HepG2 (cell line): Measurements from ENCODE around the gene FRMPD3. TPM values are rescaled to one million over a fixed set of nuclear protein-coding genes. Genes with fewer than 3 reads are reported as not detected.

Experiments used
- ATAC-seq: fragments of 200-7000 bp; cut with Tn5 transposase; 3 replicates; pipeline ENCODE4 v1.9.1; 2020; ENCODE audit warnings: mild to moderate bottlenecking, moderate library complexity
- BruUV-seq: library from RNA; stranded (reverse); fragments of 400-500 nt; replicated peaks from 2 replicates; lab custom pipeline; 2021; lab: Mats Ljungman, UMichigan
- CTCF ChIA-PET: fragments of 300-600 bp; formaldehyde crosslinking; extraction: SDS; loops from one replicate; lab custom pipeline; 2021; ENCODE audit warnings: low total read pairs, inconsistent platforms, low intra/inter-chr PET ratio; lab: Yijun Ruan, JAX
- POLR2A ChIA-PET: fragments of 350-600 bp; sonication (Branson Sonifier 250); formaldehyde crosslinking; loops from one replicate; lab custom pipeline; 2020; ENCODE audit warnings: antibody characterized with exemption, inconsistent platforms; lab: Yijun Ruan, JAX
- DNase-seq: peaks from one replicate; pipeline ENCODE4 v3.0.0-alpha.2; 2015; ENCODE audit warnings: low spot score
- FAIRE-seq: peaks from 3 replicates; lab custom pipeline; 2011; peaks lifted over from hg19 to GRCh38; lab: Jason Lieb, UNC
- H2AFZ ChIP-seq: one replicate; pipeline ENCODE4 v1.6.1; 2011; ENCODE audit warnings: low read length, inconsistent platforms
- H3K27ac ChIP-seq: fragments of 300-600 bp; 3 replicates; pipeline ENCODE4 v1.8.0; 2011; ENCODE audit warnings: mixed run types, mild to moderate bottlenecking, mixed read lengths, low read length, inconsistent platforms; ENCODE audit not compliant: insufficient read depth; ENCODE audit errors: extremely low read length
- H3K27me3 ChIP-seq, 2 experiments: fragments of 200-600 bp in 1 of 2; 2 replicates in 1 of 2; 3 replicates in 1 of 2; pipeline versions ENCODE4 v1.6.0 to v1.8.0; 2011; ENCODE audit warnings: low read length in 2 of 2, mild to moderate bottlenecking in 2 of 2, moderate library complexity in 2 of 2, inconsistent platforms in 1 of 2; ENCODE audit not compliant: insufficient read depth in 2 of 2, control insufficient read depth in 1 of 2
- H3K36me3 ChIP-seq, 2 experiments: fragments of 200-600 bp in 1 of 2; replicated peaks in 1 of 2; 2 replicates in 1 of 2; 3 replicates in 1 of 2; pipeline versions ENCODE4 v1.5.1 to v1.8.0; 2011; ENCODE audit warnings: low read length in 2 of 2, inconsistent platforms in 1 of 2; ENCODE audit not compliant: insufficient read depth in 2 of 2, control insufficient read depth in 1 of 2
- H3K4me1 ChIP-seq: 2 replicates; pipeline ENCODE4 v1.5.1; 2012; ENCODE audit warnings: low read length, inconsistent platforms; ENCODE audit not compliant: insufficient read depth
- H3K4me2 ChIP-seq: 2 replicates; pipeline ENCODE4 v1.6.0; 2011; ENCODE audit warnings: low read depth, low read length, inconsistent platforms
- H3K4me3 ChIP-seq, 3 experiments: fragments of 200-600 bp in 1 of 3; sonication (generic), shearing (Covaris generic) in 1 of 3; replicated peaks in 1 of 3; 2 replicates each; pipeline ENCODE4 v1.5.1; 2011 to 2016; ENCODE audit warnings: low read length in 3 of 3, inconsistent platforms in 2 of 3, low read depth in 2 of 3, mild to moderate bottlenecking in 2 of 3, control low read depth in 1 of 3, mixed read lengths in 1 of 3; ENCODE audit not compliant: insufficient read depth in 1 of 3
- H3K79me2 ChIP-seq: one replicate; pipeline ENCODE4 v1.6.1; 2011; ENCODE audit warnings: low read length, inconsistent platforms; ENCODE audit not compliant: insufficient read depth
- H3K9ac ChIP-seq: 2 replicates; pipeline ENCODE4 v1.6.0; 2011; ENCODE audit warnings: mild to moderate bottlenecking, low read depth, low read length, inconsistent platforms; ENCODE audit not compliant: insufficient read depth
- H3K9me3 ChIP-seq: 2 replicates; pipeline ENCODE4 v1.5.1; 2012; ENCODE audit warnings: mild to moderate bottlenecking, low read length
- H4K20me1 ChIP-seq: 2 replicates; pipeline ENCODE4 v1.6.0; 2011; ENCODE audit warnings: inconsistent platforms, mild to moderate bottlenecking, low read length, moderate library complexity; ENCODE audit not compliant: insufficient read depth
- CCAR2 ChIP-seq: fragments of 200-400 bp; formaldehyde crosslinking; optimal IDR thresholded peaks from 2 replicates; pipeline ENCODE3; 2018; ENCODE audit warnings: low read depth, mild to moderate bottlenecking, low read length, moderate library complexity
- HMGA1 ChIP-seq: sonication (generic); formaldehyde crosslinking; conservative IDR thresholded peaks from 2 replicates; pipeline ENCODE4 v1.4.0; 2020; ENCODE audit warnings: missing genetic modification reagents
- MEF2D ChIP-seq: sonication (generic); formaldehyde crosslinking; IDR thresholded peaks from 2 replicates; pipeline ENCODE4 v1.5.1; 2020; ENCODE audit warnings: mild to moderate bottlenecking, missing genetic modification reagents
- SAFB2 ChIP-seq: sonication (generic); formaldehyde crosslinking; IDR thresholded peaks from 2 replicates; pipeline ENCODE4 v1.5.1; 2020; ENCODE audit warnings: missing genetic modification reagents, low read depth, mild to moderate bottlenecking, borderline replicate concordance
- SMAD1 ChIP-seq: sonication (generic); formaldehyde crosslinking; IDR thresholded peaks from 2 replicates; pipeline ENCODE4 v1.4.0; 2020; ENCODE audit warnings: missing genetic modification reagents, low read depth, mild to moderate bottlenecking, borderline replicate concordance
- TCF7 ChIP-seq: sonication (generic); IDR thresholded peaks from 2 replicates; pipeline ENCODE4 v1.6.1; 2016; ENCODE audit warnings: antibody characterized with exemption, low read depth
- ZFAT ChIP-seq: sonication (generic); formaldehyde crosslinking; conservative IDR thresholded peaks from 2 replicates; pipeline ENCODE4 v1.8.1; 2023; ENCODE audit warnings: missing genetic modification reagents, inconsistent platforms
- ZNF567 ChIP-seq: sonication (generic); formaldehyde crosslinking; IDR thresholded peaks from 2 replicates; pipeline ENCODE4 v1.8.1; 2023; ENCODE audit warnings: mild to moderate bottlenecking, missing genetic modification reagents, borderline replicate concordance
- ZNF674 ChIP-seq: sonication (generic); formaldehyde crosslinking; IDR thresholded peaks from 2 replicates; pipeline ENCODE4 v1.5.0; 2020; ENCODE audit warnings: low read depth, mild to moderate bottlenecking, missing genetic modification reagents
- ZNF724P ChIP-seq: sonication (generic); formaldehyde crosslinking; IDR thresholded peaks from 2 replicates; pipeline ENCODE4 v1.8.0; 2022; ENCODE audit warnings: missing genetic modification reagents, borderline replicate concordance
- WGBS: methylation state at CpG from one replicate; pipeline ENCODE4 v1.1.6; 2017; ENCODE audit warnings: low lambda C conversion rate; 5-methylcytosine and 5-hydroxymethylcytosine counted together
- in situ Hi-C: cut with HindIII; loops from 2 replicates; pipeline ENCODE4 v1.10.0; 2017; ENCODE audit warnings: low pct_unique_long_range_greater_than_20kb; ENCODE audit not compliant: extremely low pct_ligation_motif_present
- intact Hi-C: fragments of 100-400 bp; cut with micrococcal nuclease; formaldehyde crosslinking; loops from one replicate; pipeline ENCODE4 v1.10.0; 2022; ENCODE audit not compliant: unreplicated experiment
- polyA plus RNA-seq, 8 experiments: library from polyadenylated mRNA; depleted of rRNA in 3 of 8; stranded (reverse) in 7 of 8; unstranded in 1 of 8; fragments of >200 nt; fragmentation: Illumina TruSeq in 4 of 8; extraction: Trizol in 4 of 8; gene quantifications; 2 replicates each; pipeline versions ENCODE4 v1.2.1 to v1.2.3, GENCODE V29; 2011 to 2016; ENCODE audit warnings: low read depth in 4 of 8, missing spikeins in 1 of 8, mixed read lengths in 1 of 8; ENCODE audit not compliant: insufficient read depth in 1 of 8
- total RNA-seq, 5 experiments: library from RNA; depleted of rRNA; stranded (reverse); fragments of >200 nt; fragmentation: Illumina TruSeq; extraction: Trizol; gene quantifications; 2 replicates each; pipeline ENCODE4 v1.2.3, GENCODE V29; 2016; ENCODE audit warnings: low read depth in 1 of 5
- TF ChIP-seq, protein P1 (sequence below): sonication (generic); formaldehyde crosslinking; IDR thresholded peaks from 2 replicates; pipeline ENCODE4 v1.4.0; 2020; ENCODE audit warnings: mild to moderate bottlenecking, missing genetic modification reagents
- TF ChIP-seq, protein P2 (sequence below): sonication (generic); formaldehyde crosslinking; IDR thresholded peaks from 2 replicates; pipeline ENCODE4 v1.4.0; 2020; ENCODE audit warnings: missing genetic modification reagents
- TF ChIP-seq, protein P3 (sequence below): sonication (generic); formaldehyde crosslinking; IDR thresholded peaks from 2 replicates; pipeline ENCODE4 v1.8.0; 2022; ENCODE audit warnings: mild to moderate bottlenecking, missing genetic modification reagents, moderate library complexity
- TF ChIP-seq, protein P4 (sequence below): sonication (generic); formaldehyde crosslinking; IDR thresholded peaks from 2 replicates; pipeline ENCODE4 v1.4.0; 2020; ENCODE audit warnings: mild to moderate bottlenecking, missing genetic modification reagents
- TF ChIP-seq, protein P5 (sequence below): sonication (generic); formaldehyde crosslinking; IDR thresholded peaks from 2 replicates; pipeline ENCODE4 v1.5.0; 2020; ENCODE audit warnings: missing genetic modification reagents

Gene FRMPD3
- total and polyA plus RNA-seq, 2 of the 13 experiments (the other 11 are each of a cell fraction or from before 2014, with no cell fraction given) = not detected

DNA sequence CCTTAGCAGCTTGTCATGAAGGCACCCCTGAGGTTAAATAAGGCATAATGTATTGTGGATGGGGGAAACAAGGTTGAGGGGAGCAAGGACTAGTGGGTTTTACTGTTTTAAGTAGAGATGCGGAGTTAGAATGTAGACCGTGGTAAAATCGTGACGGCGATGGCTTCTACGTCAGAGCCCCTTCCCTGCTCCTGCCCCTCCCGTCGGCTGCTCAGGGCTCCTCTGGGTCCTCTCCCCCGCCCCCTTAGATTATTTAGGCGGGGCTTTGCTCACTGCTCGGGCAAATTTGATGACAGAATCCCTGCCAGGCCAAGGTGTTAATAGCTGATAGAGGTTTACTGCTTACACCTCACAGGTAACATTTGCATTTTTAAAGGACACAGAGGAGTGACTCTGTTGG, 2.3 kb downstream of the FRMPD3 start:
- 9% methylated on average over 4 of the region's 11 CpGs for WGBS
- DNase-seq (no peak), ATAC-seq (no peak), FAIRE-seq (no peak)
- intact Hi-C loops (no loop called here), in situ Hi-C loops (no loop called here)
- Histone ChIP-seq H3K4me2 (no peak overlapping the region), H3K9ac (no peak overlapping the region), H2AFZ (no peak overlapping the region), H3K9me3 (no peaks in the 10 kb centered on the region), H3K36me3 (no peaks in the 10 kb centered on the region), H3K79me2 (no peaks in the 10 kb centered on the region), H3K4me1 (peaks cover 12% of the 10 kb centered on the region; the same call in 1 of the 2 replicates), H3K27me3 (peaks cover 4 to 24% of the 10 kb centered on the region in 2 experiments; a peak in 3 of 5 replicates), H3K4me3 (no peak overlapping the region), H3K27ac (no peak overlapping the region), H4K20me1 (no peaks in the 10 kb centered on the region)
- ChIA-PET CTCF (no interaction called here), POLR2A (no interaction called here)
- no TSS peak for BruUV-seq
- TF ChIP-seq TCF7 = no peak
- TF ChIP-seq HMGA1 (CRISPR knock-in tag) = no peak
- TF ChIP-seq ZFAT (CRISPR knock-in tag) = no peak
- no peak for TF ChIP-seq ZNF724P (CRISPR knock-in tag)
- TF ChIP-seq, protein P1, sequence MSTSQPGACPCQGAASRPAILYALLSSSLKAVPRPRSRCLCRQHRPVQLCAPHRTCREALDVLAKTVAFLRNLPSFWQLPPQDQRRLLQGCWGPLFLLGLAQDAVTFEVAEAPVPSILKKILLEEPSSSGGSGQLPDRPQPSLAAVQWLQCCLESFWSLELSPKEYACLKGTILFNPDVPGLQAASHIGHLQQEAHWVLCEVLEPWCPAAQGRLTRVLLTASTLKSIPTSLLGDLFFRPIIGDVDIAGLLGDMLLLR (CRISPR knock-in tag) = no peak
- no peak for TF ChIP-seq ZNF674
- no peak for TF ChIP-seq CCAR2
- no peak for TF ChIP-seq SAFB2 (CRISPR knock-in tag)
- TF ChIP-seq, protein P2, sequence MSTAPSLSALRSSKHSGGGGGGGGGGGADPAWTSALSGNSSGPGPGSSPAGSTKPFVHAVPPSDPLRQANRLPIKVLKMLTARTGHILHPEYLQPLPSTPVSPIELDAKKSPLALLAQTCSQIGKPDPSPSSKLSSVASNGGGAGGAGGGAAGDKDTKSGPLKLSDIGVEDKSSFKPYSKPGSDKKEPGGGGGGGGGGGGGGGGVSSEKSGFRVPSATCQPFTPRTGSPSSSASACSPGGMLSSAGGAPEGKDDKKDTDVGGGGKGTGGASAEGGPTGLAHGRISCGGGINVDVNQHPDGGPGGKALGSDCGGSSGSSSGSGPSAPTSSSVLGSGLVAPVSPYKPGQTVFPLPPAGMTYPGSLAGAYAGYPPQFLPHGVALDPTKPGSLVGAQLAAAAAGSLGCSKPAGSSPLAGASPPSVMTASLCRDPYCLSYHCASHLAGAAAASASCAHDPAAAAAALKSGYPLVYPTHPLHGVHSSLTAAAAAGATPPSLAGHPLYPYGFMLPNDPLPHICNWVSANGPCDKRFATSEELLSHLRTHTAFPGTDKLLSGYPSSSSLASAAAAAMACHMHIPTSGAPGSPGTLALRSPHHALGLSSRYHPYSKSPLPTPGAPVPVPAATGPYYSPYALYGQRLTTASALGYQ (CRISPR knock-in tag) = no peak
- no peak for TF ChIP-seq MEF2D
- TF ChIP-seq, protein P3, sequence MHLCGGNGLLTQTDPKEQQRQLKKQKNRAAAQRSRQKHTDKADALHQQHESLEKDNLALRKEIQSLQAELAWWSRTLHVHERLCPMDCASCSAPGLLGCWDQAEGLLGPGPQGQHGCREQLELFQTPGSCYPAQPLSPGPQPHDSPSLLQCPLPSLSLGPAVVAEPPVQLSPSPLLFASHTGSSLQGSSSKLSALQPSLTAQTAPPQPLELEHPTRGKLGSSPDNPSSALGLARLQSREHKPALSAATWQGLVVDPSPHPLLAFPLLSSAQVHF = no peak
- no peak for TF ChIP-seq SMAD1 (CRISPR knock-in tag)
- TF ChIP-seq, protein P4, sequence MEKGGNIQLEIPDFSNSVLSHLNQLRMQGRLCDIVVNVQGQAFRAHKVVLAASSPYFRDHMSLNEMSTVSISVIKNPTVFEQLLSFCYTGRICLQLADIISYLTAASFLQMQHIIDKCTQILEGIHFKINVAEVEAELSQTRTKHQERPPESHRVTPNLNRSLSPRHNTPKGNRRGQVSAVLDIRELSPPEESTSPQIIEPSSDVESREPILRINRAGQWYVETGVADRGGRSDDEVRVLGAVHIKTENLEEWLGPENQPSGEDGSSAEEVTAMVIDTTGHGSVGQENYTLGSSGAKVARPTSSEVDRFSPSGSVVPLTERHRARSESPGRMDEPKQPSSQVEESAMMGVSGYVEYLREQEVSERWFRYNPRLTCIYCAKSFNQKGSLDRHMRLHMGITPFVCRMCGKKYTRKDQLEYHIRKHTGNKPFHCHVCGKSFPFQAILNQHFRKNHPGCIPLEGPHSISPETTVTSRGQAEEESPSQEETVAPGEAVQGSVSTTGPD (CRISPR knock-in tag) = no peak
- no peak for TF ChIP-seq ZNF567 (CRISPR knock-in tag)
- TF ChIP-seq, protein P5, sequence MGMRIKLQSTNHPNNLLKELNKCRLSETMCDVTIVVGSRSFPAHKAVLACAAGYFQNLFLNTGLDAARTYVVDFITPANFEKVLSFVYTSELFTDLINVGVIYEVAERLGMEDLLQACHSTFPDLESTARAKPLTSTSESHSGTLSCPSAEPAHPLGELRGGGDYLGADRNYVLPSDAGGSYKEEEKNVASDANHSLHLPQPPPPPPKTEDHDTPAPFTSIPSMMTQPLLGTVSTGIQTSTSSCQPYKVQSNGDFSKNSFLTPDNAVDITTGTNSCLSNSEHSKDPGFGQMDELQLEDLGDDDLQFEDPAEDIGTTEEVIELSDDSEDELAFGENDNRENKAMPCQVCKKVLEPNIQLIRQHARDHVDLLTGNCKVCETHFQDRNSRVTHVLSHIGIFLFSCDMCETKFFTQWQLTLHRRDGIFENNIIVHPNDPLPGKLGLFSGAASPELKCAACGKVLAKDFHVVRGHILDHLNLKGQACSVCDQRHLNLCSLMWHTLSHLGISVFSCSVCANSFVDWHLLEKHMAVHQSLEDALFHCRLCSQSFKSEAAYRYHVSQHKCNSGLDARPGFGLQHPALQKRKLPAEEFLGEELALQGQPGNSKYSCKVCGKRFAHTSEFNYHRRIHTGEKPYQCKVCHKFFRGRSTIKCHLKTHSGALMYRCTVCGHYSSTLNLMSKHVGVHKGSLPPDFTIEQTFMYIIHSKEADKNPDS (CRISPR knock-in tag) = no peak
